Occipital lobe (tissue), 2 donors: ENCODE measurements around the gene ARHGAP8. TPM values are rescaled to one million over a fixed set of nuclear protein-coding genes. Genes with fewer than 3 reads are reported as not detected.
"Not testable (repeated sequence)": the region's sequence is repeated elsewhere in the genome, so short reads cannot be mapped to it uniquely, and the experiment has no call there.

Experiments
- DNase-seq: peaks from one replicate; lab custom pipeline; 2025; lab: John Stamatoyannopoulos, UW
- total RNA-seq: library from RNA; depleted of rRNA; stranded (reverse); fragments of >200 nt; gene quantifications from one replicate; pipeline ENCODE4 v1.2.3, GENCODE V29; 2014

Gene ARHGAP8
- total RNA-seq, 1 donor from 2014 or later: 1.4 TPM

DNA sequence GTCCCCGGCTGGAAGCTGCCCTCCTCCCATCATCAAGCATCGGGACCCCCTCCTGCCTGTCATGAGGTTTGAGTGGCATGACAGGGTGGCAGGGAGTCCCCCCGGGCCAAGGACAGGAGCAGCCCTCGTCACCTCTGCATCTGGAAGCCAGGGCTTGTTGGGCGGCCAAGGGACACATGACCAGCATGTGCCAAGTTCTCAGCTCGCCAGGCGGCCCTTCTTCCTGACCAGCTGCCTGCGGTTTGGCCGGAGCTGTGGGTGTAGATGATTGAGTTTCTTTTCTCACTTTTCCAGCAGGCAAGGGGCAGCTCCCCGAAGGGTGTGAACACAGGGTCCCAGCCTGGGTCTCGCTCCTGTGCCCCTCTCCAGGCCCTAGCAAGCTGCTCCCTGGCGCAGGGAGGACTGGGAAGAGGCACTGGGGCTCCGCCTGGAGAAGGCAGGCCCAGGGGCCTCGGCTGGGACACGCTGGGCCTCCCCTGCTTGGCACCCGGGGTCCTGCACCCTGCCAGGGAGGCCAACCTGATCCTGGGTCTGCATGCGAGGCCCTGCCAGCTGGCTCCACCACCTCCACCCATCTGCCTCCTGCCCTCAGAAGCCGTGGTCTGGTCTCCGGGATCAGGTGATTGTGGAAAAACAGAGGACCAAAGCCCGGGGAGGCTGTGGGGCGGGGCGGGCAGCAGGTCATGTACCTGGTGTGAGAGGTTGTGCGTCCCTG, 13.4 kb downstream of the ARHGAP8 start:
- no peak for DNase-seq

DNA sequence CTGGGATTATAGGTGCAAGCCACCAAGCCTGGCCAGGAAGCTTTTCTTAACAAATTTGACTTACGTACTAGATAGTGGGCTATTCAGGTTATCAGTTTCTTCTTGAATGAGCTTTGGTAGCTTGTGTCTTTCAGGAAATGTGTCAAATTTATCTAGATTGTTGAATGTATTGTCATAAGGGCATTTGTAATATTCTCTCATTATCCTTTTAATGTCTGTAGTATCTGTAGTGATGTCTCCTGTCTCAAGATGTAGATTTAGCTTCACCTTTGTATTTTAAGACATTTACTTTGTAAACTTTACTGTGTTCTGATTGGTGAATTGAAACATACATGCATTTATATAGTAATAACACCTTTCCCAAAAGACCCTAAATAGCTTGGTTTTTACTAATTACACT, 20.7 kb downstream of the ARHGAP8 start:
- DNase-seq: no peak

DNA sequence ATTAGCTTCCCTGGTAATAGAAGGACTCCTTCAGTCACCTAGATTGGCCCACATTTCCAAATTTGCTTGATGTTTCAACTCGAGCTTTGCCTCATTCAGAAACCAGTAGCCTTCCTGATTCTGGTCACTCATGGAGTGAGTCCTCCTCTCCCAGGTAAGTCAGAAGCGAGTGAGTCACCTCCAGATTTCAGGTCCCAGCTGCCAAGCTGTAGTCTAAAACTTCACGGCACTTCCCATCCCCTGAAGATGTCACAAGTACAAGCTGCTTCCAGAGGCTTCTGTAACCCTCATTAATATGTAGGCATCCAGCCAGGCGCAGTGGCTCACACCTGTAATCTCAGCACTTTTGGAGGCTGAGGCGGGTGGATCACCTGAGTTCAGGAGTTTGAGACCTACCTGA, 23.5 kb downstream of the ARHGAP8 start:
- no peak for DNase-seq

DNA sequence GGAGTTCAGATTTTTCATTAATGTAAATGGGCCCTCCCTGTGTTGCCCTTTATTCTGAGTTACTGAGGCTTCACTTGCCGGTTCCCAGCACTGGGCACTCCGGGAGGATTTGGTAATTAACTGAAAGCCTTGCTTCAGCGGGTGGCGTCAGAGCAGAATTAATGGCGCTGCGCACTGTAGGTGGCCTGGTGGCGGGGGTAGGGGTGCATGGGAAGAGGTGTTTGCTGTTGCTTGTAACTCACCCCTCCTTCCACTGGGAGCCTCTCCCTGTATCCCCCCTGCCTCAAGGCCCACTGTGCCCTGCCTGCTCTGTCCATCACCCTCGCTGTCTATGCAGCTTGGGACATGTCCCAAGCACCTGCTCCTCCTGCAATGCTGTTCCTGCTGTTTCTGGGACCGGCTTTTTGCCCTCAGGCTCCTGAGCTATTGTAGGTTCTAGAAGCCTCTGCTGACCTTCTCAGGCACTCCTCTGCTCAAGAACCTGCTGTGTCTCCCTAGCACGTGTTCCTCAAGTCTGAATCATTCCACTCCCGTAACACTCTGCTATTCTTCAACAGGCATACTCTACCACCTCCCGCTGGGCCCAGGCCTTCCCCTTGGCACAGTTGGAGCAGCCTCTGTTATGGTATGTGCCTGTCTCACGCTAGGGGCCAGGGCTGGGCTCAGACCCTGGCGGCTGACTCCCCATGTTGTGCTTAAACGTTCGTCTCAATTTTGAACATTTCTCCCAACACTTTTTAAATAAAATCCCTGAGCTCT, 24.4 kb downstream of the ARHGAP8 start:
- DNase-seq: no peak

DNA sequence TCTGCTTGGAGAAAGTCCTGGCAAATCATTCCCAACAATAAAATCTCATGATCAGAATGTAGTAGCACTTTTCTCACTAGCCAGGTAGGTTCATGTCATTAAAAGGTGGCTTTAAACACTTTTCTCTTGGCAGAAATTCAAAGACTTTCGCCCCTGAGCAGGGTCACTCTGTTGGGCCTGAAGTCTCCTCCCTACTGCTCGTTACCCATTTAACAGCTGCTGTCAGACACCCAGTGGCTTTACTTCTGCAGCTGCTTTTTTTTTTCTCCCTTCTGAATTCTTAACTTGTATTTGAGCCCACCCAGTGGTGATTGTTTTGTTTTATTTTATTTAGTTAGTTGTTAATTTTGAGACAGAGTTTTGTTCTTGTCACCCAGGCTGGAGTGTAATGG, 25.0 kb downstream of the ARHGAP8 start:
- DNase-seq: no peak

DNA sequence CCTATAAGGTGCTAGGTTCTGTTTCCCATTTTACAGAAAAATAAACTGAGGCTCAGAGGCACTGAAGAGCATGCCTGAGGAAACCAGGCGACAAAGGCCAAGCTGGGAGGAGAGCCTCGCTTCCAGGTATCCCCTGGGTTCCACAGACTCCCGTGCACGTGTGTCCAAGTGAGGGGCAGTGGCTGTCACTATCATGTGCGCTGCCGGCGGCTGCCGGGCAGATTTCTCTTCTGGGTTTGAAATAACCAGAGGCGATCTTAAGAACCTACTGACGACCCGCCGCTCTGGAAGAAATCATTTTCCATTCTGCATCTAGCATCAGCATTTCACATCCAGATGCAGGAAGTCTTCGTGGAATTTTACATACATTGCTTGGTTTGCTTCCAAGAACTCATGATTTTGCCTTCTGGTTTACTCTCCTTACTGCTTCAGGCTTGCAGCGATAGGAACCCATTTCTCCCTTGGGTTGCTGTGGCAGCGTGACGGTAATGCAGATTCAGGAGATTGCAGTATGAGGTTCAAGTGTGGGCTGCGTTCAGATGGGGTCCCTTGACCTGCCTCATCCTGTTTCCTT, 28.6 kb downstream of the ARHGAP8 start:
- DNase-seq: no peak

DNA sequence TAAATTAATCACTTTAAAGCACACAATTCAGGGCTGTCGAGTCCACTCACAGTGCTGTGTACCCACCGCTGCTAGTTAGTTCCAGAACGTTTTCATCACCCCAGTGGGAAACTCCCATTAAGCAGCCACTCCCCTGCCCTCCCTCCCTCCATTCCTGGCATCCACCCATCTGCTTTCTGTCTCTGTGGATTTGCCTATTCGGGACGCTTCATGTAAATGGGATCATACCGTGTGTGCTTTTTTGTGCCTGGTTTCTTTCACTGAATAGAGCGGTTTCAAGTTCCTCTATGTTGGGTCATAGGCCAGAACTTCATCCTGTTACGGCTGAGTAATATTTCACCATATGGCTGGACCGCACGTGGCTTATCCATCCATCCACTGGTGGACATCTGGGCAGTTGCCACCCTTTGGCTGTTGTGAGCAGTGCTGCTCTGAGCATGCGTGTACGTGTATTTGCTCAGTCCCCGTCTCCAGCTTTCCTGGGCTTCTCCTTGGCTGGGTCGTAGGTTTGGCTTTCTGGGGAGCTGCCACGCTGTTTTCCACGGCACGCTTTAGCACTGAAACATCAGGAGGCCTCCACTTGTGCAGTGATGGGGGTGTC, 30.1 kb downstream of the ARHGAP8 start:
- no peak for DNase-seq

DNA sequence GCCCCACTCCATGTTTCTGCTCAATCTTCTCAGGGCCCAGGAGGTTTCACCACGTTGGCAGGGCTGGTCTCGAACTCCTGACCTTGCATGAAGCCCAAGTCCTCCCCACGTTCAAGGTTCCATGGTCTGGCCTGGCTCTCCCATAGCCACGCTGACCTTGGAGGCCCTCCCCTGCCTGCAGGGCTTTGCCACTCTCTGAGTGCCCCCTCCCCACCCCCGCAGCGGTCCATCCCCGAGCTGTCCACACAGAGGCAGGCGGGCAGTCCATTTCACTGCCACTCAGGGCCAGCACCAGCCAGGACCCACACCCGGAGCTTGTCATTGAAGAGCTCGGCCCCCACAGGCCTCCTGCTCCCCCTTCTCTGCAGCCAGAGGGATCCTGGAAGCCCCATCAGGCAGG, 30.7 kb downstream of the ARHGAP8 start:
- no peak for DNase-seq

DNA sequence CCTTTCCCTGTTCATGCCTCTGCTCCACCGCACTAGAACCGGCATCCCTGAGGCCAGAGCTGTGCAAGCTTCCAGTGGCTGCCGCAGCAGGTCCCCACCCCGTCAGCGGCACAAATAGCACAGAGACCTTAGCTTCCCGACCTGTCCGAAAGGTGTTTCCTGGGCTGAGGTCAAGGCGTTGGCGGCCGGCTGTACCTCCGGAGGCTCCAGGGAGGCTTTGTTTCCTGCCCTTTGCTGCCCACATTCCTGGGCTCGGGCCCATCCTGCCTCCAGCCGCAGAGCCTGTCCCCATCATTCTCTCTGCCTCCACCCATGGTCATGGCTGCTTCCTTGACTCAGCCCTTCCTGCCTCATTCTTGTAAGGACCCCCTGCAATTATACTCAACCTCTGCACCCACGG, 31.2 kb downstream of the ARHGAP8 start:
- no peak for DNase-seq

DNA sequence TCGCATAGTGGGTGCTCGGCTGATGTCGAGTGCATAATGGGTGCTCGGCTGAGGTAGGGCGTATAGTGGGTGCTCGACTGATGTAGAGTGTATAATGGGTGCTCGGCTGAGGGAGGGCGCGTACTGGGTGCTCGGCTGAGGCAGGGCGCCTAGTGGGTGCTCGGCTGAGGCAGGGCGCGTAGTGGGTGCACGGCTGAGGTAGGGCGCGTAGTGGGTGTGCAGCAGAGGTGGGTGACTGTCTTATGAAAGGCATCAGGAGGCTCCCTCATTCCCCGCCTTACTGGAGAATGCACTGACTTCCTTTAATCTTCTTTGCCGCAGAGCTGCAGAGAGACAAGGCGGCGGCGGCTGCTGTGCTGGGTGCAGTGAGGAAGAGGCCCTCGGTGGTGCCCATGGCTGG, 33.8 kb downstream of the ARHGAP8 start:
- no peak for DNase-seq

DNA sequence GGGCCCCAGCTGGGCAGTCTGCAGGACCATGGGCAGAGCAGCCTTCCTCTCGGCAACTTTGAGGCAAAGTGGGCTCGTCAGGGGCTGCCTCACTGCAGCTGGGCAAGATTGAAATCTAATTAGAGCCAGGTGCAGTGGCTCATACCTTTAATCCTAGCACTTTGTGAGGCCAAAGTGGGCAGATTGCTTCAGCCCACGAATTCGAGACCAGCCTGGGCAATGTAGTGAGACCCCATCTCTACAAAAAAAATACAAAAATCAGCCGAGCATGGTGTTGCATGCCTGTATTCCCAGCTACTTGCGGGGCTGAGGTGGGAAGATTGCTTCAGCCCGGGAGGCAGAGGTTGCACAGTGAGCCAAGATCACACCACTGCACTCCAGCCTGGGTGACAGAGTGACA, 34.2 kb downstream of the ARHGAP8 start:
- DNase-seq: no peak

DNA sequence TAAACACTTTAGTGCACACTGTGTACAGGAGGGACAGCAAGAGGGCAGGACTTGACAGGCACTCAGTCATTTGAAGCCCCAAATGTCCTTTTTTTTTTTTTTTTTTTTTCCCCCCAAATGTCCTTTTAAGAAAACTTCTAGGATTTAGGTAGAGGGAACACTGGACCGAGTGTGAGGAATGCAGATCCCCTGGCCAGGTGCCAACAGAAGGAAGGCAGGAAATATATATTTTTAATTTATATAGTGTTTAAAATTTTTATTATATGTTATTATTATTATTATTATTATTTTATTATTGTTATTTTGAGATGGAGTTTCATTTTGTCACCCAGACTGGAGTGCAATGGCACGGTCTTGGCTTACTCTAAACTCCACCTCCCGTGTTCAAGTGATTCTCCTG, 35.5 kb downstream of the ARHGAP8 start:
- no peak for DNase-seq

DNA sequence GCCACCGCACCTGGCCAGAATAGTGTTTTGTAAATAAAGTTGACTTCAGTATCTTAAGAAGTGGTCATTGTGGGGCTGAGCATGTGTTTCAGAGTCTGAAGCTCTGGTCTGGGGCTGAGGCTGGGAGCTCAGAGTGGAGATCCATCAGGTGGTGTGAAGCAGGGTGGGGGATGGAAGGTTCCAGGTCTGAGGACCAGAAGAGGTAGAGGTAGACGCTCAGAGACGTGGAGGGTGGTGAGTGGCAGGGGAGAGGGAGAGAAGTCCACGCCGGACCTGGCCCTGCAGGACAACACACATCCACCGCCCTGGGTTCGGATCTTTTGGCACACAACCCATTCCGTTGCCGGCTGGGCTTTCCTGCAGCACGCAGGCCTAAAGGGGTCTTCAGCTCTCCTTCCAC, 40.7 kb downstream of the ARHGAP8 start:
- DNase-seq: no peak

DNA sequence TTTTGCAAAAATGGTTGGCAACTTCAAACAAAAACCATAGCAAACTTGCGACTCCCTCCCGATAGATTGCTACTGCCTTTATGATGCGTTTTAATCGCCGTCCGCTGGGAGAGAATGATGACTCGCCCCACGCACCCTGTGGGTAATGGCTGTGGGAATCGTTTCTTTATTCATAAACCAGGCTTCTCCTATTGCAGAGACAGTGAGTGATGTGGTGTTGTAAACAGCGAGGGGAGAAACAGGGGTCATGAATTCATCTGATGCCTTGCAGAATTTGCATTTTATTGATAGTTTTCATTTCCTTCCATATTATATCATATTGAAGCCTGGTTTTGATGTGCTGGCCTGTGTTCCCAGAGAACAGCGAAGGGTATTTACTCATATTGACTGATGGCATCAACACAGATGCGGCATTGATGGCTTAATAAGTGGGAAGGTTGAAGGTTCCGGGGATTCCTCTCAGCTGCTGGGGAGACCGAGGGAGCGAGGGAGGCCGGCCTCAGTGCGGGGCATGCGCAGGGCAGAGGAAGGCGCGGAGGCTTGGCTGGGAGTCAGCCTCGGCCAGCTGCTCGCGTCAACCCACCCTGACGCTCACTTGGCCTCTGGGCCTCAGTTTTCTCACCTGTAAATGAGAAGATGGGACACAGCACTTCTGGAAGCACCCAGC, 41.3 kb downstream of the ARHGAP8 start:
- no peak for DNase-seq

DNA sequence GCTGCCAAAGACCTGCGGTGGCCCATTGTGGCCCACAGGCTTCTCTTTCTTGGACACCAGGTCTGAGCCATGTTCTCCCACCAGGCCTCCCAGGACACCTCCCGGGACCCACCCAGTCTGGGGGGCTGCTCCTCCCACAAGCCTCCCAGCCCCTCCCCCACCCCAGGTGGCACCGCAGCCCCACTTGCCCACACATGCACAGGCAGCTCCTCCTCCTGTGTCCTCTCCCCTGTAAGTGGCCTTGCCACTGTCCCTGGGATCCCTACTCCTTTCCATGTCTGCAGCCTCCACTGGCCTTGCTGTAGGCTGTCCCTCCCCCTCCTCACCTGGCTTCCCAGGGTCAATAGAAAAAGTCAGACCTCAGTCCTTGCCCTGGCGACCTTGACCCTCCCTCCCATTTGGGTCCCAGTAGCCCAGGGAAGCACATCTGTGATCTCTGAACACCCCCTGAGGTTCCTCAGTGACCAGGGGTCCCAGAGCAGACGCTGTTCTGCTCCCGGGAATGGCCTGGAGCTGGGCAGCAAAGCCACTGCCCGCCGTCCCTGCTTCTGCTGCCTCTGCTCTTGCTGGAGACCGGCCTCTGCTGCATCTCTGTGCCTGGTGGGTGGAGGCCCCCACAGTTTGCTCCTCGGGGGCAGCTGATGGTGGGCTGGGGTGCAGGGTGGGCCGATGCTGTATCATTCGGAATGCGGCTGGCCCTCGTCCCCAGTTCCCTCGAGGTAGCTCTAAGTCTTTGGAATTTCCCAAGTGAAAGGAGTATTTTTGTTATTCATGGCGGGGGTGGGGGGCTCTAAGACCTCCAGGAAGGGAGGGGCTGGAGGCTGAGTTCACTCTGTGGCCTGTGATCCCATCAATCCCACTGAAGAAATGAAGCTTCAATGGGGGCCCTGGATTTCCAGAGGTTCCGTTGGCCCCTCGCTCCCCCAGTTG, 43.6 kb downstream of the ARHGAP8 start:
- DNase-seq: no peak

DNA sequence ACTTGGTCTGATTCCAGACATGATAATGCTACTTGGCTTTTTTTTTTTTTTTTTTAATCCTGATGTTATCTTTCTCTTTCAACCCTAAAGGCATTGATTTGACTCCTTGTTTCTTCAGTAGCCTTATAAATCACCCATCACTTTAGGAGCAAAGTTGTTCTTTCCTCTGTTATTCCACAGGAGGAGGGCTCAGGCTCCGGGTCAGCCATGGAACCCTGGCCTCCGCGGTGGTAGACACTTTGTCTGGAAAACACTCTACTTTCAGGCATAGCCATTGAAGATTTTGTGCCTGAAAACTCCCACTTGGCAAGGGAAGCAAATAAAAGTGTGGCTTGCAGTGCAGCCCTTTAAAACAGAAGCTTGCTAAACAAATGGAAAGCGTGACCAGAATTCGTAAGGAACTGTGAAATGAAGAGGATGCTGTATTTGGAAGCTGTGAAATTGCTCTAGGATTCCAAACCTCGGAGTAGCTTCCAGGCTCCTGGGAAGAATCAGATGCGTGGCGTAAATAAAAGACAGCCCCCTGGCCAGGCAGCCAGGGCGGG, 44.9 kb downstream of the ARHGAP8 start:
- DNase-seq: no peak

DNA sequence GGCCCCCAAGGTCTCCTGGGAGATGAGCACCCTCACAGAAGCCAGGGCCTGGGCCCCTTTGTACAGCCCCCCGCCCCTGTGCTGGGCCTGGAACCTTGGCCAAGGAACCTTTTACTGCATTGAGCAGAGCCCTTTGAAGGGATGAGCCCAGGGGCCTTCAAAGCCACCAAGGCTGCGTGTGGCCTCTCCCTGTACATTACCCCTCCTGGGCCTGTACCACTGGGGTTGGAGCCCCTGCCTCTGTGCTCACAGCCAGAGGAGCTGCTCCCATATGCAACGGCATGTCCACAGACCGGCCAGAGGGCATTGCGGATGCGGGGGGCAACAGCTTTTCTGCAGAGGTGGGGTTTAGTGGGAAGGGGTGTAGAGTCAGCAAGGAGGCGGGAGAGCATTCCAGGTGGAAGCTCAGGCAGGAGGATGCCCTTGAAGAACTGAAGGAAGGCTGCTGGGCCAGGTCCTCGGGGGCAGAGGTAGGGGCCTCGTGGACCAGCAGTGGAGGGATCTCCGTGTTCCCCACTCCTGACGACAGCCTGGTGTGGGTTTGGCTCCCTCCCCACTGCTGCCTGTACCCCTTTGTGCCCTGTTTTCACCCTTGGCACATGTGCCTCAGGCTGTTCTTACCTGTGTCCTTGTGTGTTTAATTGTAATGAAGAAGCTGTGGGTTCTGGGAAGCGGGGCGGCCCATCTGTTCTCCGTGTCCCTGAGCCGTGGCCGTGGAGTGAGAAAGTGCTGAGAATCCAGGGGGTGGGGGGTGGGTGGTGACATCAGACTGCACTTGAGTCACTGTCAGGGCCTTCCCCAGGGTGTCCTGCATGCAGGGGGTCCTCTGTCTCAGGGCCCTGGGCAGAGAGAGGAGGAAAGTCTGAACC, 46.9 kb downstream of the ARHGAP8 start:
- DNase-seq: no peak

DNA sequence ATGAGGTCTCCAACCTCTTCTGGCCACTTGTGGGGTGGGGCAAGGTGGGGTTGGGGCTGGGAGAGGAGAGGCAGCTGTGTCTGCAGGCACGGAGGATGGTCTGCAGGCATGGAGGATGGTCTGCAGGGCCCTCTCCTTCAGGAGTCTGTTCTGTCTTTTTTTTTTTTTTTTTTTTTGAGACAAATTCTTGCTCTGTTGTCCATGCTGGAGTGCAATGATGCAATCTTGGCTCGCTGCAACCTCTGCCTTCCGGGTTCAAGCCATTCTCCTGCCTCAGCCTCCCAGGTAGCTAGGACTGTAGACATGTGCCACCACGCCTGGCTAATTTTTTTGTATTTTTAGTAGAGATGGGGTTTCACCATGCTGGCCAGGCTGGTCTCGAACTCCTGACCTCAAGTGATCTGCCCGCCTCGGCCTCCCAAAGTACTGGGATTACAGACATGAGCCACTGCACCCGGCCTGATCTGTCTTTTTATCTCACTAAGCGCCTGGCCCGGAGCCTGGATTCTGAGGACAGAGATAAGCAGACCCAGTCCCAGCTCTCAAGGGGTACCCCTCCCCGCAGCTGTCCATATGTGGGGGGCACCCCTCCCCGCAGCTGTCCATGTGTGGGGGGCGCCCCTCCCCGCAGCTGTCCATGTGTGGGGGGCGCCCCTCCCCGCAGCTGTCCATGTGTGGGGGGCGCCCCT, 47.7 kb downstream of the ARHGAP8 start:
- not testable (repeated sequence) for DNase-seq

DNA sequence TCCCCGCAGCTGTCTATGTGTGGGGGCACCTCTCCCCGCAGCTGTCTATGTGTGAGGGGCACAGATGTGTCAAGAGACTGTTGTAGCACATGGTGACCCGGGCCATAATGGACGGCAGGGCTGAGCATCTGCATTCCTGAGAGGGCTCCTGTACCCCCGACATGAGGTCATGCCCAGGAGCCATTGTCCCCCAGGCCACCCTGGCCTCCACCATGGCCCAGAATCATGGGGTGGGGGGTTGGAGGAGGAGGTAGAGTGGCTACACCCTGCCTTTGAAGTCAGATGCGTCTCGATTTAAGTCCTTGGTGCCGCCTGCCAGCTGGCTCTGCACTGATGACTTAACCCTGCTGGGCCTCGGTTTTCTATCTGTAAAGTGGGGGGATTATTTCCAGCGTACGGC, 49.1 kb downstream of the ARHGAP8 start:
- DNase-seq: no peak
